ENCODE results near the gene TULP1.

The TULP1 gene

GRCh38 chr6:35465646-35466045, 47.0 kb downstream of the TULP1 start:
- no peak for DNase-seq (ENCODE audit: low spot score)

- no peak for DNase-seq (ENCODE audit: low spot score)
These were observed 49.4 kb downstream of the TULP1 start for GRCh38 chr6:35463292-35463691.

GRCh38 chr6:35461270-35461669, 51.4 kb downstream of the TULP1 start:
- DNase-seq (ENCODE audit: low spot score): no peak

GRCh38 chr6:35457907-35458306, 54.8 kb downstream of the TULP1 start:
- no peak for DNase-seq (ENCODE audit: low spot score)

GRCh38 chr6:35454391-35455110, 58.1 kb downstream of the TULP1 start:
- no peak for DNase-seq (ENCODE audit: low spot score)

DNA sequence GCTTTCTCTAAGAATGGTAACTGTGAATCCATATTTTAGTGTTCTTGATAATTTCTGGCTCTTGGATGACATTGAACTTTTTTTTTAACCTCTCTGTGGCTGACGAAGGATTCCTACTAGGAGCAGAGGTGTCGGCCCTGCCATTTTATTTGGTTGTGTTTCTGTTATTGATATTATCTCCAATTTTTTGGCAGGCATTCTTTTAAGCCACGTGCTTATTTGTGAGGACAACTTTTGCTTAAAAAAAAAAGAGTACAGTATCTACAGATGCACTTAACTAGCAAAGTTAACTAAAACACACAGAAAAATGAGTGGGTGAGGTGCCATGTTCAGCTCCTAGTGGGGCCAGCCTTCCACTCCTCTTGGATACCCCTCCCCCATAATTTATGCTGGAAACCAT, 59.5 kb downstream of the TULP1 start:
- DNase-seq (ENCODE audit: low spot score): no peak

GRCh38 chr6:35452183-35453090, 60.3 kb downstream of the TULP1 start, which contains the start of gene FANCE:
Gene FANCE (plus strand): TSS chr6:35452338. CDS start chr6:35452546, 208 bp downstream.
- DNase-seq (ENCODE audit: low spot score): peak; percentile 71

GRCh38 chr6:35451354-35452182, 61.1 kb downstream of the TULP1 start:
- no peak for DNase-seq (ENCODE audit: low spot score)

- peak; percentile 70 for DNase-seq (ENCODE audit: low spot score)
These were observed 63.3 kb downstream of the TULP1 start for GRCh38 chr6:35449287-35449881.

GRCh38 chr6:35448191-35448590, 64.5 kb downstream of the TULP1 start:
- DNase-seq (ENCODE audit: low spot score): no peak

Data from HuH-7.5 (cell line).